NCI-H774 (cell line): ENCODE measurements around the gene ISG15.

Source experiments
- DNase-seq: peaks from one replicate; lab custom pipeline; 2025; lab: John Stamatoyannopoulos, UW

ISG15 gene

DNA sequence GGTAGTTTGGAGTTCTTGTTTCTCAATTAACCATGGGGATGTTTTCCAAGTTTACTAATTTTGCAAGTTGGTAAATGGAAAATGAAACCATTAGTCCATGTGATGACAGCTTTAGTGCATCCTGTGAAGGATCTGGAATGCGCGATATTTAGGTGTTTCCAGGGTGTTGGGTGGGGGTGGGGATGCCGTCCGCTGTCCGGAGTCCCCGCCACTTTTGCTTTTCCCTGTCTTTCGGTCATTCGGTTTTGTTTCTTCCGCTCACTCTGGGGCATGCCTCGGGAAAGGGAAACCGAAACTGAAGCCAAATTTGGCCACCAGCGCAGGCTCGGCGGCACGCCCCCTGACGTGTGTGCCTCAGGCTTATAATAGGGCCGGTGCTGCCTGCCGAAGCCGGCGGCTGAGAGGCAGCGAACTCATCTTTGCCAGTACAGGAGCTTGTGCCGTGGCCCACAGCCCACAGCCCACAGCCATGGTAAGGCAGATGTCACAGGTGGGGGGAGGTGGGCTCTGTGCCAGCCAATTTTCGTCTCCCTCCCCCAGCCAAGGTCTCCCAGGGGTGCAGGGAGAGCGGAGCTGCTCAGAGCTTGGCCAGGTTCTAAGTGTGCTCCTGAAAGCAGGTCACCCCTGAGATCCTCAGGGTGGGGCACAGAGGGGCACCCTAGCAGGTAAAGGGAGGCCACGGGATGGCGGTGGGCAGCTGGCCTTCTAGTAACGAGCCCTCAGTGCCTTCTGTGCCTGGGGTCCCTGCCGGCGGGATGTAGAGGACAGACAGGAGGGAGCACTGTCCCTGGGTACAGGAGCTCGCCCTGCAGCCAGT lies at the start of gene ISG15:
ISG15 (plus strand) TSS at position 393 of the 817 bp plus-strand sequence; CDS start at position 470, 77 bp downstream.
- DNase-seq = peak; percentile 50

GRCh38 chr1:963746-964525 lies 49.4 kb upstream of the ISG15 start:
- DNase-seq = no peak

DNA sequence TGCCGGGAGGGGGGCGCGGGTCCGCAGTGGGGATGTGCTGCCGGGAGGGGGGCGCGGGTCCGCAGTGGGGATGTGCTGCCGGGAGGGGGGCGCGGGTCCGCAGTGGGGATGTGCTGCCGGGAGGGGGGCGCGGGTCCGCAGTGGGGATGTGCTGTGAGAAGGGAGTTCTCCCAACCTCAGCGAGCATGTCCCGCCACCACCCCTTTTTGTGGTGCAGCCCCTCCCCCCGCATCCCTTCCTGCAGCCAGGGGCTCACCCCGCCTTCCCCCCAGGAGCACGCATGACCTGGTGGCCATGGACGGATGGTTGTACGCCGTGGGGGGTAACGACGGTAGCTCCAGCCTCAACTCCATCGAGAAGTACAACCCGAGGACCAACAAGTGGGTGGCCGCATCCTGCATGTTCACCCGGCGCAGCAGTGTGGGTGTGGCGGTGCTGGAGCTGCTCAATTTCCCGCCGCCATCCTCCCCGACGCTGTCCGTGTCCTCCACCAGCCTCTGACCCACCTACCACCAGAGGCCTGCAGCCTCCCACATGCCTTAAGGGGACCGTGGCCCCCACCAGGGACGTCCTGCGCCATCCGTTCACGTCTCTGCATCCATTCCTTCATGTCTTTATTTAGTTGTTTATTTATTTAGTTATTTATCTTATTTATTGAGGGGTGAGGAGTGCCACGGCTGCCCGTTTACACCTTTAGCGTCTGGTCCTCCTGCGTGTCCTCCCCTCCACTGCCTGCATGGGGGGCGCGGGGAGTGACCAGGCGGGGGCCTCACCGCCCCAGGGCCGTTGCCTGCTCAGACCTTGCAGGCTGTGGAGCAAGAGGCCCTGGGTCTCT lies 48.4 kb upstream of the ISG15 start:
- DNase-seq = no peak

GRCh38 chr1:965526-966134 lies 47.7 kb upstream of the ISG15 start:
- DNase-seq = no peak

- no peak for DNase-seq
Measured at GRCh38 chr1:966135-966703, 47.1 kb upstream of the ISG15 start, which contains the start of gene PLEKHN1. PLEKHN1 (plus strand) TSS chr1:966482; CDS start chr1:966532, 50 bp downstream.

DNA sequence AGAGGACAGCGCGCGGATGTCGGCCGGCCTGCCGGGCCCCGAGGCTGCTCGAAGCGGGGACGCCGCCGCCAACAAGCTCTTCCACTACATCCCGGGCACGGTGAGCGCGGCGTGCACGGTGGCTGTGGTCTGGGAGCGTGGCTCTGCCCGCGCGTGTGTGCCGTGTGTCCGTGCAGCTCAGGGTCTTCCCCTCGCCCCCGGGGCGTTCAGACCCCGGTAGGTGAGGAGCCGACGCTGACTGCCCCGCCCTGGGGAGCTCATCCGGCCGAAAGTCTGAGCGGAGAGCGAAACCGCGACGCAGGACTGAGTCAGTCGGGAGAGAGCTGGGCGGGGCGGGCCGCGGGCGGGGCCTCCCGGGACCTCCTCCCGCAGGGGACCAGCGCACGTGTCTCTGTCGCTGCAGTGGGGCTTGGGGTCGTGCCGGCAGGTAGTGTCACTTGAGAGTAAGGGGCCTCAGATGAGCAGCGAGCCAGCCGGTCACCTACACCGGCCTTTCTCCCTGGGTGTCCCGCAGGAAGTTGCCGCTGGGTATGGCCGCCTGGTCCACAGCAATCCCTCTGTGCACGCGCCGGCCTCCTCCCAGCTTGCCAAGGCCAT lies 46.5 kb upstream of the ISG15 start:
- no peak for DNase-seq

DNA sequence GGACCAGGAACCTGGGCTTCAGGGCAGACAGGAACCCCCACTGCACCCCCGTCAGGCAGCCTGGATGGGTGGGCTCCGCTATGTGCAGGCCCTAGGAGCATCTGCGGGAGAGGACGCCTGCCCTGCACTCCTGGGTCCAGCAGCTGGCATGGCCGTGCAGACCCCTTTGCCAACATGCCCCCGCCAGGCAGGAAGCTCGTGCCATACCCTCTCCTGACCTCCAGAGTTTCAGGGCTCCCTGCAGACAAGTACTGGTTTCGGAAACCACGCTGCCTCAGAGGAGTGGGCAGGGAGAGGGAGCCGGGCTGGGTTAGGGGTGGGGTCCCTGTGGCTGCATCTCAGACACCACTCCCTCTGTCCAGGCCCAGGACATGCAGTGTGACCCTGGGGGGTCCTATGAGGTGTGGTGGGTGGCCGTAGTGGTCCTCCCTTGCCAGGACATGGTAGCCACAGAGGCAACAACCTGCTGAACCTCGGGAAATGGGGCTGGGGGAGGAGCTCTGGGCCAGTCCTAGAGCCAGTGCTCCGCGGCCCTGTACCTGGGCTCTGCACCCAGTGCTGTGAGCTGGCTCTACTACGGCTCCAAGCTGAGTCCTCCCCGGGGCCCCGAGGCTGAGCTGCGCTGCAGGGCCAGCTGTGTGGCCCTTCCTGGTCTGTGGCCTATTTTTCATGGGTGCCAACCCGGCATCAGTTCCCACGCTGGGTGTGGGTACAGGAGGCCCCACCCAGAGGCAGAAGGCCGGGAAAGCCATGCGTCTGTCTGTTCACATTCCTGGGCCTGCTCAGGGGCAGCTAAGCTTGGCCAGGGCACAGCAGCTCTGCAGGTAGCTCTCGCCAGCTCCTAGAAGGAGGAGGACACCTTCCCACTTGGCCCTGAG lies 45.6 kb upstream of the ISG15 start:
- no peak for DNase-seq

DNA sequence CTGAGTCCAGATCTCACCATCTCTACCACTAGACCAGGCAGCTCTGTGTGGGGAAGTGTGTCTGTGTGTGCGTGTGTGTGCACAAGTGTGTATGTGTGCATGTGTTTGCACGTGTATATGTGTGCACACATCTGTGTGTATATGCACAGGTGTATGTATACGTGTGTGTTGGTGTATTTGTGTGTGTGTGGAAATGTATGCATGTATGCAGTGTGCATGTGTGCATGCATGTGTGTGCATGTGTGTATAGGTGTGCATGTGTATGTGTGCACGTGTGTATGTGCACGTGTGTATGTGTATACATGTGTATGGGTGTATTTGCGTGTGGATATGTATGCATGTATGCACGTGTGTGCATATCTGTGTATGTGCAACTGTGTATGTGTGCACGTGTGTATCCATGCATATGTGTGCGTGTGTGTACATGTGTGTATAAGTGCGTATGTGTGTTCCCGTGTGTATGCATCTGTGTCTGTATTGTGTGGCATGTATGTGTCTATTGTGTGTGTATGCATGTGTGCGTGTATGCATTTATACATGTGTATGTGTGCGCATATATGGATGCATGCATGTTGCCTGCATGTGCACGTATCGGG lies 43.9 kb upstream of the ISG15 start:
- DNase-seq = no peak

DNA sequence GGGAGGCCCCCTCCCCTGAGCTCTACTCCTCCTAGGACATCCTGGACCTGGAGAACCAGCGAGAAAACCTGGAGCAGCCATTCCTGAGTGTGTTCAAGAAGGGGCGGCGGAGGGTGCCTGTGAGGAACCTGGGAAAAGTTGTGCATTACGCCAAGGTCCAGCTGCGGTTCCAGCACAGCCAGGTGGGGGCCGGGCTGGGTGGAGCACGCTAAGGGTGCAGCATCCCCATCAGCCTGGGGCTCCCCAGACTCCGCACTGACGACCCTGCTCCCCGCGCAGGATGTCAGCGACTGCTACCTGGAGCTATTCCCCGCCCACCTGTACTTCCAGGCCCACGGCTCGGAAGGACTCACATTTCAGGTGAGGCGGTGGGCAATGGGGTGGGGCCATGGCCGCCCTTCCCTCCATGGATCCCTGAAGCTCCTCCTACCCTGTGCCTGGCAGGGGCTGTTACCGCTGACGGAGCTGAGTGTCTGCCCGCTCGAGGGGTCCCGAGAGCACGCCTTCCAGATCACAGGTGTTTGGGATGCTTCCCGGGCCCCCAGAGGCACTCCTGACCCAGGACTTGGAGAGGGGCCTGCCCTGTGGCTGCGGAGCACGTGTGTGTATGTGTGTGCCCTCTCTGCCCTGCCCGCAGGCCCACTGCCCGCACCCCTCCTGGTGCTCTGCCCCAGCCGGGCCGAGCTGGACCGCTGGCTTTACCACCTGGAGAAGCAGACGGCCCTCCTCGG lies 42.9 kb upstream of the ISG15 start:
- DNase-seq = no peak

DNA sequence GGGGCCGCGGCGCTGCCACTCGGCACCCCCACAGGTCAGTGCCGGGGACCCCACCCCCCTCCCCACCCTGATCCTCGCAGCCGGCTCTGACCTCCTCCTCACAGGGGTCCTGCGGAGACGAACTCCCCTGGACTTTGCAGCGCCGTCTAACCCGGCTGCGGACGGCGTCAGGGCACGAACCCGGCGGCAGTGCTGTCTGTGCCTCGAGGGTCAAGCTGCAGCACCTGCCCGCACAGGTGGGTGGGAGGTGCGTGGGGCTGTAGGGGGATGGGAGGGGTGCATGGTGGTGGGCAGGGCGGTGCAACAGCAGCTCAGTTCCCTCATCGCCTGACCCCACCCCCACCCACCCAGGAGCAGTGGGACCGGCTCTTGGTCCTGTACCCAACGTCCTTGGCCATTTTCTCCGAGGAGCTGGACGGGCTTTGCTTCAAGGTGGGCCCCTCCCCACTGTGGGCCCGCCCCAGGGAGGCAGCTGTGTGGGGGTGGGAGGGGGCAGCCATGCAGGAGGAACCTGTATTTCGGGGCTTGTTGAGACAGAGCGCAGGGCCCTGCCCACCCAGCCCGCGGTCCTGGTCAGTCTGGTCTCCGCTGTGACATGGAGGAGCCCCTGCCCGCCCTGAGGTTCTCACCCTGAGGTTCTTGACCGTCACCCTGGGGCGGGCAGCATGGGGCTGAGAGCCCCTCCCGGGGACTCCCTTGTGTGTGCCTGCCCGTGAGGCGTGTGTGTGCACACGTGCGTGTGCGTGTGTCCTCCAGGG lies 42.1 kb upstream of the ISG15 start:
- DNase-seq = no peak

- no peak for DNase-seq
Measured at GRCh38 chr1:971751-972506, 41.4 kb upstream of the ISG15 start.

- no peak for DNase-seq
Measured at GRCh38 chr1:972726-973458, 40.4 kb upstream of the ISG15 start.

DNA sequence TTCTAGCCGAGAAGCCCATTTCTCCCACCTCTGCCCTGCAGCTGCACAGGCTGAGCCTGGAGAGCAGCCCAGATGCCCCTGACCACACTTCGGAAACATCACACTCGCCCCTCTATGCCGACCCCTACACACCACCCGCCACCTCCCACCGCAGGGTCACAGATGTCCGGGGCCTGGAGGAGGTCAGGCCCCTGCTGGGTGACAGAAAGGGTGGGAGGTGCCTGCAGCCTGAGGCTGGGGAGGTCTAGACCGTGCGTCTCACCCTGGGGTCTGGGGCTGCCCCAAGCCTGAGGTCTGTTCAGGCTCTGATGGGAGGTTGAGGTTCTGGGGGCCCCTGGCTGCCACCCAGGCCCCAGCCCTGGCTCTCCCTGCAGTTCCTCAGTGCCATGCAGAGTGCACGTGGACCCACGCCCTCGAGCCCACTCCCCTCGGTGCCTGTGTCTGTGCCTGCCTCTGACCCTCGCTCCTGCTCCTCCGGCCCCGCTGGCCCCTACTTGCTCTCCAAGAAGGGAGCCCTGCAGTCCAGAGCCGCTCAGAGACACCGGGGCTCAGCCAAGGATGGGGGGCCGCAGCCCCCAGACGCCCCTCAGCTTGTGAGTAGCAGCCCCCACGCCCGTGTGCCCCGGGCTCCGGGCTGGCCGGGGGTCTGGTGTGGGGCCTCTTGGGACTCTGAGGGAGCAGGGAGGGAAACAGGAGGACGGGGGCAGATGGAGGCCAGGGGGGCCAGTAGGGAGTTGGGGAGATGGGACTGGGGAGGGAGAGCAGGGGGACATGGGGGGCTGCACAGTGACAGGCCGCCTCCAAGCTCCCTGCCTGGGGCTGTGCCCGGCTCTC lies 39.6 kb upstream of the ISG15 start:
- no peak for DNase-seq

DNA sequence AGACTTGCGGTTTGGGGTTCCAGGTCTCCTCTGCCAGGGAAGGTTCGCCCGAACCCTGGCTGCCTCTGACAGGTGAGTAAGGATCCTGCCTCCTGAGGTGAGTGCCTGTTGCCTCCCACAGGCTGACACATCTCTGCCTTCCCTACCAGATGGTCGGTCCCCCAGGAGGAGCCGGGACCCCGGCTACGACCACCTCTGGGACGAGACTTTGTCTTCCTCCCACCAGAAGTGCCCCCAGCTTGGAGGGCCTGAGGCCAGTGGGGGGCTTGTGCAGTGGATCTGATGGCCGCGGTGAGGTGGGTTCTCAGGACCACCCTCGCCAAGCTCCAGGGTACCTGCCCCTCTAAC lies 39.0 kb upstream of the ISG15 start:
- no peak for DNase-seq

DNA sequence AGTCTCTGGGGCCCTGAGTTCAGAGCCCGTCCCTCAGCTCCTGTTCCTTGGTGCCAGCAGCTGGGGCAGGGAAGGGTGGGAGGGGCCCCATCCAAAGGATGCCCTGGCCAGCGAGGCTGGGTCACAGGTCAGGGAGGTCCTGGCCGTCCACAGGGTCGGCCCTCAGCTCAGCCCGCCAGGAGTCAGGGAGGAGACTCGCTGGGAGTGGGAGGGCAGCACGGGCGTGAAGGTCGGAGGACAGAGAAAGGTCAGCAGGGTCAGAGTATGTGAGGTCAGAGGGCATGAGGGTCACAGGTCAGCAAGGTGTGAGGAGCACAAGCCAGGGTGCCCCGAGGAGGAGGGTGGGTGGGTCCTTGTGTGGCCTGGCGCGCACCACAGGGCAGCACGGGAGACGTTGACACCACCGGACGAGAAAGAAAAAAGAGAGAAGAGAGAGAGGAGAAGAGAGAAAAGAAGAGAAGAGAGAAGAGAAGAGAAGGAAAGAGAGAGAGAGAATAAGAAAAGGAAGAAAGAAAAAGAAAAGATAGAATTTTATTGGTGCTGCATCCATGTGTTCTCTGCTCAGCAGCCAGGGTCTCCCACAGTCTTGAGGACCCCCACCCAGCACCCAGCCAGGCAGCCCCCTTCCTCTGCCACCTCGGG lies 38.5 kb upstream of the ISG15 start:
- DNase-seq = no peak
